NT2/D1 (cell line): ENCODE results near the gene TREM2.

ENCODE experiments used
- DNase-seq: peaks from one replicate; pipeline ENCODE4 v3.0.0-alpha.2; 2011; ENCODE audit warnings: low read depth, low spot score
- H3K27me3 ChIP-seq: 2 replicates; pipeline ENCODE4 v1.6.0; 2011; ENCODE audit warnings: mild to moderate bottlenecking; ENCODE audit not compliant: insufficient read length, insufficient read depth
- H3K36me3 ChIP-seq: 2 replicates; pipeline ENCODE4 v1.6.1; 2011; ENCODE audit warnings: mild to moderate bottlenecking, low read length, mixed read lengths; ENCODE audit not compliant: insufficient read depth, insufficient read length
- H3K4me1 ChIP-seq: 2 replicates; pipeline ENCODE4 v1.5.1; 2011; ENCODE audit not compliant: insufficient read depth, insufficient read length
- H3K4me3 ChIP-seq: 2 replicates; pipeline ENCODE4 v1.5.1; 2011; ENCODE audit warnings: low read depth; ENCODE audit not compliant: insufficient read length
- H3K9ac ChIP-seq: 2 replicates; pipeline ENCODE4 v1.6.0; 2011; ENCODE audit warnings: low read depth; ENCODE audit not compliant: insufficient read length
- H3K9me3 ChIP-seq: 2 replicates; pipeline ENCODE4 v1.5.1; 2011; ENCODE audit warnings: mild to moderate bottlenecking, low read length; ENCODE audit not compliant: insufficient read depth
- SUZ12 ChIP-seq: IDR thresholded peaks from 2 replicates; pipeline ENCODE4 v1.6.1; 2011; ENCODE audit not compliant: insufficient read length, insufficient read depth; ENCODE audit errors: extremely low read depth
- YY1 ChIP-seq: IDR thresholded peaks from 2 replicates; pipeline ENCODE4 v1.6.1; 2011; ENCODE audit not compliant: insufficient read length, insufficient read depth
- ZNF274 ChIP-seq: IDR thresholded peaks from 2 replicates; pipeline ENCODE4 v1.6.1; 2011; ENCODE audit warnings: mild to moderate bottlenecking, low read depth, low read length

TREM2 gene

GRCh38 chr6:41162687-41163418, at the start of gene TREM2:
Gene TREM2, minus strand, starts transcription at chr6:41163116. Its CDS starts 34 bp downstream, at chr6:41163082.
- Histone ChIP-seq H3K9ac (no peak within 1 kb of the TSS), H3K9me3 (no peaks in the 10 kb centered on the region), H3K36me3 (no peaks in the 10 kb centered on the region), H3K4me3 (no peak within 1 kb of the TSS), H3K4me1 (peaks cover 7% of the 10 kb centered on the region), H3K27me3 (no peaks in the 10 kb centered on the region)
- no peak for DNase-seq
- no peak for TF ChIP-seq YY1
- no peak for TF ChIP-seq SUZ12
- no peak for TF ChIP-seq ZNF274

- H3K9me3 ChIP-seq: peaks cover 7% of the 10 kb centered on the region
- H3K9ac ChIP-seq: no peak overlapping the region
- DNase-seq: no peak
- H3K4me1 ChIP-seq: no peaks in the 10 kb centered on the region
- no peaks in the 10 kb centered on the region for H3K36me3 ChIP-seq
- H3K4me3 ChIP-seq: no peak overlapping the region
- H3K27me3 ChIP-seq: no peaks in the 10 kb centered on the region
- TF ChIP-seq SUZ12: no peak
These were observed 46.8 kb upstream of the TREM2 start for GRCh38 chr6:41209547-41210320.

- no peaks in the 10 kb centered on the region for H3K4me1 ChIP-seq
- no peak for DNase-seq
- H3K27me3 ChIP-seq: no peaks in the 10 kb centered on the region
- TF ChIP-seq SUZ12 (no peak), YY1 (no peak), ZNF274 (no peak)
- no peak overlapping the region for H3K9ac ChIP-seq
- H3K9me3 ChIP-seq: no peaks in the 10 kb centered on the region
- no peak overlapping the region for H3K4me3 ChIP-seq
- H3K36me3 ChIP-seq: no peaks in the 10 kb centered on the region
These were observed 45.7 kb upstream of the TREM2 start for GRCh38 chr6:41208439-41209106.

GRCh38 chr6:41204156-41204555, 41.2 kb upstream of the TREM2 start:
- TF ChIP-seq ZNF274: no peak
- Histone ChIP-seq H3K27me3 (no peaks in the 10 kb centered on the region), H3K4me1 (peaks cover 2% of the 10 kb centered on the region), H3K4me3 (no peak overlapping the region), H3K36me3 (no peaks in the 10 kb centered on the region), H3K9me3 (no peaks in the 10 kb centered on the region), H3K9ac (no peak overlapping the region)
- DNase-seq: no peak

DNA sequence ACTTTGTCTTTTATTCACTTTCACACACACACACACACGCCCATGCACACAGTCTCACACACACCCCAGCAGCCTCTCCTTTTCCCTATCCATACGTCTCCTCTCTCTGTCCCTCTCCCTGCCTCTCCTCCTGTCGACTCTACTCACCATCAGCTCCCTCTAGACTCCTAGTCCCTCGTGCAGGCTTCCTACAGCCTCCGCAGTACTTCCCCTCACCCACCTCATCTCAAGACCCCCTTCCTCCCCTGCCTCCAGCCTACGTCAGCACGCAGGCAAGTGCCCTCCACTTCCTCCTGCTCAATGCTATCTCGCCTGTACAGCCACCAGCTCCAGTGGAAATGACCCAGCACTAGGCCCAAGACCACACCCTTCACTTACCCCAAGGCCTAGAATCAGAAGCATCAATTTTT, 38.9 kb upstream of the TREM2 start:
- H3K9me3 ChIP-seq: no peaks in the 10 kb centered on the region
- H3K4me1 ChIP-seq: peaks cover 2% of the 10 kb centered on the region
- TF ChIP-seq ZNF274 (no peak), SUZ12 (no peak), YY1 (no peak)
- H3K36me3 ChIP-seq: no peaks in the 10 kb centered on the region
- DNase-seq: no peak
- H3K4me3 ChIP-seq: no peak overlapping the region
- H3K9ac ChIP-seq: no peak overlapping the region
- no peaks in the 10 kb centered on the region for H3K27me3 ChIP-seq

DNA sequence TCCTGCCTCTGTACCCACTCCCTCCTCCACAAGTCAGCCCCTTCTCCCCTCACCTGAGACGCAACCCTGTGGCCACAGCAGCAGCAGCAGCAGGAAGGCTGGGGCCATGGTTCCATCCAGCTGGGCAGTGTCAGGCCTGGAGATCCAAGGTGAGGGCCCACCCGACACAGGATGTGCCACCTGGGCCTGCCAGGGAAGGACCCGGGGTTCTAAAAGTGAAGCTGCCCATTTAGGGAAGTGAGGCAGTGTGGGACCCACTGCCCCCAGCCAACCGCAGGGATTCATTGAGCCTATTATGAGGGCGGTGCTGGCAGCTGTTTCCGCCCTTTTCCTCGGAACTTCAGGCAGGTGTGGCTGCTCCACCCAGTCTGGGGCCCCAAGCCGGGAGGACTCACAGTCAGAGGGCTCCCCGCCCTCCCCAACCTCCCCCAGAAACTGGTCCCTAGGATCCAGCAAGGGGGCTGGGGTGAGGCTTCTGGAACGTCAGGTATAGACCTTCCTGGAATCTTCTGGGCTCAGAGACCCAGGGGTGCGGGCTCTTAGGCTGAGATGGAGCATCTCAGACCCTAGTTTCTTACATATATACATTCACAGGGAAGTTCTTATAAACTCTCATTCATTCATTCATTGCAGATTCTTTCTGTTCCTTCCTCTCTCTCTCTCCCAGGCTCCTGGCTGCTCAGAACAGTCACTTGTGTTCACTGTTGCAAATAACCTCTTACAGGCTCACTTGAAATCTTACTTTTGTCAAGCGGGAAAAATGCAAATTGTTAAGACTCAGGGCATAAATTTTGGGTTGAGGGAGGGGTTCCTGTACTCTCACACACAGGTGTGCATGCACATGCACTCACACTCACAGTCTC, 38.2 kb upstream of the TREM2 start, which contains the start of gene TREML2:
Gene TREML2, minus strand, starts transcription at position 249 of the 863 bp plus-strand sequence. Its CDS starts 141 bp downstream, at position 108.
- Histone ChIP-seq H3K27me3 (no peaks in the 10 kb centered on the region), H3K9ac (no peak within 1 kb of the TSS), H3K9me3 (no peaks in the 10 kb centered on the region), H3K4me3 (no peak within 1 kb of the TSS), H3K4me1 (peaks cover 2% of the 10 kb centered on the region), H3K36me3 (no peaks in the 10 kb centered on the region)
- no peak for DNase-seq
- TF ChIP-seq ZNF274 (no peak), YY1 (no peak), SUZ12 (no peak)
